ENCODE data around the gene C2CD4D.
"Not testable (repeated sequence)": the region's sequence is repeated elsewhere in the genome, so short reads cannot be mapped to it uniquely, and the experiment has no call there.

C2CD4D gene

GRCh38 chr1:151839457-151840403 is at the start of gene C2CD4D:
C2CD4D (minus strand) TSS chr1:151839820; CDS start chr1:151838989, 831 bp downstream.
- DNase-seq (ENCODE audit: low read depth): no peak
- no peak for TF ChIP-seq CTCF (IDR thresholded peaks at IDR 0.05; ENCODE audit: low read depth, low read length, missing control alignments)
- H3K4me3 ChIP-seq (ENCODE audit: low read depth, low read length): peak within 1 kb of the TSS; percentile 19
- in situ Hi-C loops (cut with HindIII; ENCODE audit: low sequenced_read_pairs): no loop called here

- DNase-seq (ENCODE audit: low read depth): no peak
- in situ Hi-C loops (cut with HindIII; ENCODE audit: low sequenced_read_pairs): no loop called here
- no peak for TF ChIP-seq CTCF (IDR thresholded peaks at IDR 0.05; ENCODE audit: low read depth, low read length, missing control alignments)
- H3K4me3 ChIP-seq (ENCODE audit: low read depth, low read length): no peak overlapping the region
Measured at GRCh38 chr1:151888972-151889570, 49.5 kb upstream of the C2CD4D start.

GRCh38 chr1:151887028-151887427 is 47.4 kb upstream of the C2CD4D start:
- no peak overlapping the region for H3K4me3 ChIP-seq (ENCODE audit: low read depth, low read length)
- in situ Hi-C loops (cut with HindIII; ENCODE audit: low sequenced_read_pairs): no loop called here
- DNase-seq (ENCODE audit: low read depth): no peak
- TF ChIP-seq CTCF (IDR thresholded peaks at IDR 0.05; ENCODE audit: low read depth, low read length, missing control alignments): no peak

GRCh38 chr1:151885479-151885878 is 45.9 kb upstream of the C2CD4D start:
- no peak for DNase-seq (ENCODE audit: low read depth)
- in situ Hi-C loops (cut with HindIII; ENCODE audit: low sequenced_read_pairs): no loop called here
- no peak overlapping the region for H3K4me3 ChIP-seq (ENCODE audit: low read depth, low read length)
- TF ChIP-seq CTCF (IDR thresholded peaks at IDR 0.05; ENCODE audit: low read depth, low read length, missing control alignments): no peak

- DNase-seq (ENCODE audit: low read depth); H3K4me3 ChIP-seq (ENCODE audit: low read depth, low read length); in situ Hi-C loops (cut with HindIII; ENCODE audit: low sequenced_read_pairs): not testable (repeated sequence)
Measured at GRCh38 chr1:151884879-151885278, 45.3 kb upstream of the C2CD4D start.

- in situ Hi-C loops (cut with HindIII; ENCODE audit: low sequenced_read_pairs); H3K4me3 ChIP-seq (ENCODE audit: low read depth, low read length); DNase-seq (ENCODE audit: low read depth): not testable (repeated sequence)
Measured at GRCh38 chr1:151884445-151884844, 44.8 kb upstream of the C2CD4D start.

- DNase-seq (ENCODE audit: low read depth); in situ Hi-C loops (cut with HindIII; ENCODE audit: low sequenced_read_pairs); H3K4me3 ChIP-seq (ENCODE audit: low read depth, low read length): not testable (repeated sequence)
Measured at GRCh38 chr1:151883898-151884297, 44.3 kb upstream of the C2CD4D start.

- H3K4me3 ChIP-seq (ENCODE audit: low read depth, low read length); DNase-seq (ENCODE audit: low read depth); in situ Hi-C loops (cut with HindIII; ENCODE audit: low sequenced_read_pairs): not testable (repeated sequence)
Measured at GRCh38 chr1:151882918-151883317, 43.3 kb upstream of the C2CD4D start.

Measured in astrocyte of the cerebellum (primary cell).